Gastroesophageal sphincter (tissue), 3 donors: Measurements from ENCODE around the gene GUCY1A1.

ENCODE experiments used
- CTCF ChIP-seq, 4 experiments: fragments of 200-600 bp in 2 of 4; fragments of 450-650 bp in 2 of 4; sonication (generic) in 1 of 4; IDR thresholded peaks; one replicate each; pipeline ENCODE4 v1.5.1; 2017 to 2019; ENCODE audit warnings: antibody characterized with exemption in 4 of 4, mild to moderate bottlenecking in 2 of 4, moderate library complexity in 2 of 4
- EP300 ChIP-seq: sonication (generic); formaldehyde crosslinking; IDR thresholded peaks from one replicate; pipeline ENCODE4 v1.6.1; 2017; ENCODE audit warnings: antibody characterized with exemption, mild to moderate bottlenecking
- POLR2A ChIP-seq, 2 donors: fragments of 450-650 bp; IDR thresholded peaks; one replicate each; pipeline ENCODE4 v1.6.1; 2017; ENCODE audit warnings: antibody characterized with exemption in 2 of 2, mild to moderate bottlenecking in 2 of 2, moderate library complexity in 1 of 2
- POLR2AphosphoS5 ChIP-seq: sonication (generic); formaldehyde crosslinking; IDR thresholded peaks from one replicate; pipeline ENCODE4 v1.6.1; 2017; ENCODE audit warnings: antibody characterized with exemption

GRCh38 chr4:155724731-155725130 lies 58.1 kb downstream of the GUCY1A1 start:
- TF ChIP-seq POLR2AphosphoS5 (peak; percentile 29), CTCF (IDR thresholded peaks at IDR 0.05) (no peak), POLR2A (IDR thresholded peaks at IDR 0.05) (no peak), EP300 (no peak)
